GM12864 (cell line): Measurements from ENCODE around the gene SYTL4.

ENCODE experiments used
- DNase-seq: peaks from one replicate; pipeline ENCODE4 v3.0.0-alpha.2; 2011; ENCODE audit warnings: low read depth
- H3K4me3 ChIP-seq: 2 replicates; pipeline ENCODE4 v1.5.1; 2011; ENCODE audit warnings: mild to moderate bottlenecking, low read depth, low read length, control low read depth
- TF ChIP-seq, protein P1 (sequence below): IDR thresholded peaks from 2 replicates; pipeline ENCODE4 v1.5.1; 2011; ENCODE audit warnings: low read depth, mild to moderate bottlenecking, moderate library complexity, low read length, control low read depth, inconsistent platforms; ENCODE audit errors: missing control alignments

Gene SYTL4

DNA sequence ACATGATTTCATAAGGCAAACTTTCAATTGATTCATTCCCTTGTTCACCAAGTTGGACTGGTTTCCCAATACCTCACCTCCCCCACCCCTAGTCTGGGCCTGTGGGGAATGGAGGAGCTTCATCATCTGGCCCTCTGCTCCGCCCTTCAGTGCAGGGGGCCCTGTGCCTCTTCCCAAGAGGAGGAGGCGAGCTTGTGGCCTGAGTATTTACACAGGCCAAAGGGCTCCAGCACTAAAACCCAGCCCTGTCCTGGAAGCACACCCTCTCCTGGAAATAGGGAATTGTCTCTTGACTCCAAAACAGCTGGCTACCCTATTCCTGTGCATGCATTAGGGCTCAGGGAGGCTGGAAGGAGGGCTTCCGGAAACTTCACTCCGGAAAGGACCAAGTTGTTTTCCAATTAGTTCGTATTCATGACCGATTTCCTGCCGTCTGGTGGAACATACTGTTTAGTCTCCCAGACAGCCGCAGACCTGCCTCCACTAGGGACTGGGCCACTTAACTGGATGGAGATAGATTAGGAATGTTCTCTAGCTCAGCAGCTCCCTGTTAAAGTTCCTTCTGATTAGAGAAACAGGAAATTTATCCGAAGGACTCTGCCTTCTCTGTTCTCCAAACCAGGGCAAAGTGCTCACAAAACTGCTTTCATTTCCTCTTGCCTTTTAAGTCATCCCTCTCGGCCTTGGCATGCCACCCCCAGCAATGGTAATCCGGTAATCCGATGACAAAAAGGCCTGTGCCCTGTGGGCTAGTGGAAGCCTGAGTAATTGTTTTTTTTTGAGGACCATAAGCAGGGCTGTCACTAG lies 82.2 kb downstream of the SYTL4 start:
- DNase-seq: no peak
- TF ChIP-seq, protein P1, sequence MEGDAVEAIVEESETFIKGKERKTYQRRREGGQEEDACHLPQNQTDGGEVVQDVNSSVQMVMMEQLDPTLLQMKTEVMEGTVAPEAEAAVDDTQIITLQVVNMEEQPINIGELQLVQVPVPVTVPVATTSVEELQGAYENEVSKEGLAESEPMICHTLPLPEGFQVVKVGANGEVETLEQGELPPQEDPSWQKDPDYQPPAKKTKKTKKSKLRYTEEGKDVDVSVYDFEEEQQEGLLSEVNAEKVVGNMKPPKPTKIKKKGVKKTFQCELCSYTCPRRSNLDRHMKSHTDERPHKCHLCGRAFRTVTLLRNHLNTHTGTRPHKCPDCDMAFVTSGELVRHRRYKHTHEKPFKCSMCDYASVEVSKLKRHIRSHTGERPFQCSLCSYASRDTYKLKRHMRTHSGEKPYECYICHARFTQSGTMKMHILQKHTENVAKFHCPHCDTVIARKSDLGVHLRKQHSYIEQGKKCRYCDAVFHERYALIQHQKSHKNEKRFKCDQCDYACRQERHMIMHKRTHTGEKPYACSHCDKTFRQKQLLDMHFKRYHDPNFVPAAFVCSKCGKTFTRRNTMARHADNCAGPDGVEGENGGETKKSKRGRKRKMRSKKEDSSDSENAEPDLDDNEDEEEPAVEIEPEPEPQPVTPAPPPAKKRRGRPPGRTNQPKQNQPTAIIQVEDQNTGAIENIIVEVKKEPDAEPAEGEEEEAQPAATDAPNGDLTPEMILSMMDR: no peak
- H3K4me3 ChIP-seq: no peak overlapping the region

DNA sequence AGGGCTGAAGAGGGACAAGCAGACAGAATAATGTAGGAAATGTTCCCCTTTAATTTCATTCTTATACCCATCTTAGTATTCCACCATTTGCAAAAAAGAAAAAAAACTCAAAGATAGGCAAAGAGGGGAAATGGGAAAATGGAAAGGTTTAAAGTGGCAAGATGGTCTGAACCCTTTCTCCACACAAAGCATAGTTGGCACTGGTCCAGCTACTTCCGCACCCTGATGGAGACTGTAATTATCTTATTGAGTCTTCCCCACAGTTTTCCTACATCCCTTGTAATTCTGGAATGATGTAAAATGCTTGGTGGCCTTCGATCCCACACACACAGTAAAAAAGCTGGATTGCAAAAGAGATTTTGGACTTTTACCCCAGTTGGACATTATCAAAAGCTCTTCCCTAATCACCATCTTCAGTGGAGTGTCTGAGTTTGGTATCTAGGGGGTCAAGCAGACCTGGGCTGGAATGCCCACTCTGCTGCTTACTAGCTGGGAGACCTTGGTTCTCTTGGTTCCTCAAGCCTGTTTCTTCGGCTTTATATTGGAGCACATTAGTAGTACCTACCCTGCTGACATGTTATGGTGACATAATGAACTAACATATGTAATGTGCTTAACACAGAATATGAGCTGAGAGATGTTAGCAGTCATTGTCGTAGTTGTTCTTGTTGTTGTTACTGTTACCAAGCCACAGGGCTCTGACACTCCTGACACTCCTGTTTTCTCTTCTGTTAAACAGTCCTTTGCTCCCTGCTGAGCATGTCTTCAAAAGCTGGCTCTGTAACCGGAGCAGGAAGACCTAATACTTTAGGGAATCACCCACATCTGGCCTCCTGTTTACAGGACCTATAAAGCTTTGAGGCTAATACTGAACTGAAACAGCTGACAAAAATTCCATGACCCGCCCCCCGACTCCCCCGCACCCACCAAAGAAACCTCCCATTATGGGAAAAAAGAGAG lies 83.2 kb downstream of the SYTL4 start:
- TF ChIP-seq, protein P1: no peak
- no peak overlapping the region for H3K4me3 ChIP-seq
- DNase-seq: no peak

DNA sequence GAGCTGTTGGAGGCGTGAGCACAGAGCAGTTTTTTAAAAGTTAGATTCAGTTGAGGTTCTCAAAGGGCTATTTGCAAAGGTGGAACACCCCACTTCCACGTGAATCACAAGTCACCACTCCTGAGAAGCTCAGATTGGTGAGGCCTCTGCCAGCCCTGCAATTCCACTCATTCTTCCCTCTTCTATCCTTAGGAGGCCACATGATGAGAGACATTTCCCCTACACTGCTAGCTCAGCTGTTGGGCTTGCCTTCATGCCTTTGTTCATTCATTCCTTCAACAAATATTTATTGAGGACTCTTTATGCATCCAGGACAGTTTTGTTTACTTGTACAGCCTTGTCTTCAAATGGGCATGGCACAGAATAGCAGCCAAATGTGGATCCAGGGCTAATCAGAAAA lies 84.2 kb downstream of the SYTL4 start:
- TF ChIP-seq, protein P1: no peak
- H3K4me3 ChIP-seq: no peak overlapping the region
- DNase-seq: no peak

DNA sequence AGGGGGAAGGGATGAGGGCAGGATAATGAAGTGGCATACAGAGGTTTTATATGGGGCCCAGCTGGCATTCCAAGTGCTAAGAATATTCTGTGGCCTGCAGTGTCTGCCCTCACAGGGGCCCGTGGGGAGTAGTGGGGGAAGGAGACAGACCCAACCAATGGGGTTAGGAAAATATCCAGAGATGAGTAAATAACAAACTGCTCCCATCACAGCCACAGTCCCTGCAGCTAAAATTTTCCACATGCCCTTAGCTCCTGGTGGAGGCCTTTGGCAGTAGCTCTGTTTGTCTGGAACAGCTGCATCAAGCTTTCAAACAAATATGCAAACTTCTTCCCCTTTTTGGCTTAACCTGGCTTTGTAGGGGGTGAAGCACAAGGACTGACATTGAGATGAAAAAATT lies 84.8 kb downstream of the SYTL4 start:
- DNase-seq: no peak
- no peak overlapping the region for H3K4me3 ChIP-seq
- TF ChIP-seq, protein P1: no peak

DNA sequence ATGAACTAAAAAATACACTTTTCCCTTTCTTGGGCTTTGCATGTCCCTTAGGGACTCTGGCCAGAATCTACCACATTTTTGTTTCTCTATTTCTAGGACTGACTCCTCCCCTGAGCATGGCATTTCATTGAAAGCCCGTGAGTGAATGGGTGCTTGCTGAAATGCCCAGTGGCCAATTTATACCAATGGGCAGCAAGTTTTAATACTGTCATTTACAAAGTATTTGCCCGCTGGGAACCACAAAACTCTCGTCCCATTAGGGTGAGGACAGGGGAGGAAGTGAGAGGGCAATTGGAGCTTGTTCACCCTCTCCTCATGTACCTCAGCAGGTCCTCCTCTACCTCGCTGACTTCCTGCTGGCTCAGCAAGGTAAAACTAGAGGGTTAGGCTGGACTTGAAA lies 86.8 kb downstream of the SYTL4 start:
- no peak for DNase-seq
- no peak overlapping the region for H3K4me3 ChIP-seq
- TF ChIP-seq, protein P1: no peak

DNA sequence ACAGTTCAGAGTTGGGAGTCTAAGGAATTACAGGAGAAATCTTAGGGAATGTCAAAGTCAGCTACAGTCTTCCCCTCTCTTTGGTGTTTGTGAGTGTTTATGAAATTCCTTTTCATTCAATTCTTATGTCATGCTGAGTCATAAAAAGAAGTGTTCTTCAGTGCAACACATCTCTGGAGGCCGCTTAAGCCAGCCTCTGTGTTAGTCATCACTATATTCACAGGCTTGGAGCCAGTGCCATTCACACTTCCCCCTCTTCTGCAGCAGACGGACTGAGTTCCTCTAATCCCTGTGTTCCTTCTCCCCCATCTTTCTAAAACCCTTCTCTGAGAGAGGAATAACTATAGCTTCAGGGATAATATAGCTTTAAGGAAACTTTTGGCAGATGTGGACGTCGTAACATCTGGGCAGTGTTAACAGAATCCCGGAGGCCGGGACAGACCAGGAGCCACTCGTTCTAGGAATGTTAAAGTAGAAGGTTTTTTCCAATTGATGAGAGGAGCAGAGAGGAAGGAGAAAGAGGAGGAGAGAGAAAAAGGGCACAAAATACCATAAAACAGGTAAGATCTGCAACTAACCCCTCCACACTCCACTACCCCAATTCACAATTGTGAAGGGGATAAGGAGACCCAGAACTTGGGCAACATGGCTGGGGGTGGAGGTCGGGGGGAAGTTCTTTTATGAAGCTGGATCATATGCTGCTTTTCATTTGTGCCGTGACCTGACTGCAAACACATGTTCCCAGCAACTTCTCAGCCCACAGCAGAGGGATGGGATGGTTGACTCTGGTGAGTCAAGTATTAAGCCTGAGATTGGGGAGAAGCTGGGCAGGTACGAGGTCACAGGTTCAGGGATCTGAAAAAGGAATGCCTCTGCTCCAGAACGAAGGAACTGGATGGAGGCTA lies 87.7 kb downstream of the SYTL4 start, which contains the start of gene SRPX2:
Gene SRPX2, plus strand, starts transcription at position 244 of the 905 bp plus-strand sequence. CDS start 2,124 bp downstream, outside the sequence.
- TF ChIP-seq, protein P1: no peak
- no peak within 1 kb of the TSS for H3K4me3 ChIP-seq
- no peak for DNase-seq
